Measurements from ENCODE around the gene MUC5B. TPM values are rescaled to one million over a fixed set of nuclear protein-coding genes. Genes with fewer than 3 reads are reported as not detected.
A peak's percentile ranks its signal among the peaks of the same experiment; 100 is the strongest.

MUC5B gene
- total RNA-seq, 1 donor from 2014 or later: not detected

DNA sequence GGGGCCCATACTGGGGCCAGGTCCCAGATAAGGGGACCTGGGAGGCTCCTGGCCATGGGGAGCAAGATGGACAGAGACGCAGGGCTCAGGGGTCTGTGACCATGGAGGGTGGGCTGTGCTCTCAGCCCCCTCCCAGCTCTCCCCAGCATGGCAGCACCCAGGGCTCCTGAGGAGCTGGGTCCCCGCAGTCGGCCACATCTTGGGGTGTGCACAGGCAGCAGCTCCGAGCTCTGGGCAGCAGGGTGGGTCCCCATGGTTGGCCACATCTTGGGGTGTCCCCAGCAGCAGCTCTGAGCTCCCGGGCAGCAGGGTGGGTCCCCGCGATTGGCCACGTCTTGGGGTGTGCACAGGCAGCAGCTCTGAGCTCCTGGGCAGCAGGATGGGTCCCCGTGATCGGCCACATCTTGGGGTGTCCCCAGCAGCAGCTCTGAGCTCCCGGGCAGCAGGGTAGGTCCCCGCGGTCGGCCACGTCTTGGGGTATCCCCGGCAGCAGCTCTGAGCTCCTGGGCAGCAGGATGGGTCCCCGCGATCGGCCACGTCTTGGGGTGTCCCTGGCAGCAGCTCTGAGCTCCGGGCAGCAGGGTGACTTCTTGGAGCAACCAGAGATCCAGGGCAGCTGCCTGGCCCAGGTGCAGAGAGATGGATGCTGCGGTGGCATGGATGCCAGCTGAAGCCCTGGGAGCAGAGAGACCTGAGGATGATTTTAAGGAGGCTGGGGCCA, 18.3 kb upstream of the MUC5B start:
- H3K4me3 Mint-ChIP-seq (ENCODE audit: unreplicated experiment): no peak overlapping the region
- Histone ChIP-seq H3K4me3 (ENCODE audit: insufficient read depth, low read depth, low read length) (no peak overlapping the region), H2AFZ (ENCODE audit: low read depth, low read length) (no peak overlapping the region), H3K36me3 (ENCODE audit: insufficient read depth, low read length) (no peaks in the 10 kb centered on the region), H3K4me1 (ENCODE audit: insufficient read depth, low read length) (no peaks in the 10 kb centered on the region), H3K27ac (ENCODE audit: low read depth, low read length) (no peak overlapping the region), H4K20me1 (ENCODE audit: insufficient read depth, low read length) (no peaks in the 10 kb centered on the region), H3K9me3 (ENCODE audit: insufficient read depth, low read depth, low read length) (no peaks in the 10 kb centered on the region), H3K4me2 (ENCODE audit: low read length) (no peak overlapping the region), H3K9ac (ENCODE audit: low read length) (no peak overlapping the region), H3K27me3 (ENCODE audit: insufficient read depth, low read length) (no peaks in the 10 kb centered on the region), H3K79me2 (ENCODE audit: insufficient read depth, low read length) (no peaks in the 10 kb centered on the region)
- H3K4me1 Mint-ChIP-seq (ENCODE audit: low read depth, unreplicated experiment): no peaks in the 10 kb centered on the region
- H3K9me3 Mint-ChIP-seq (ENCODE audit: unreplicated experiment): peaks cover 4% of the 10 kb centered on the region
- no peaks in the 10 kb centered on the region for H3K36me3 Mint-ChIP-seq (ENCODE audit: low read depth, unreplicated experiment)
- DNase-seq (ENCODE audit: low read depth) (no peak), FAIRE-seq (no peak)
- peaks cover 14% of the 10 kb centered on the region for H3K27me3 Mint-ChIP-seq (ENCODE audit: low read depth, unreplicated experiment)
- H3K27ac Mint-ChIP-seq (ENCODE audit: unreplicated experiment): no peak overlapping the region
- TF ChIP-seq EZH2 (IDR thresholded peaks at IDR 0.05; ENCODE audit: insufficient read depth, low read length): no peak
- TF ChIP-seq, protein P1, sequence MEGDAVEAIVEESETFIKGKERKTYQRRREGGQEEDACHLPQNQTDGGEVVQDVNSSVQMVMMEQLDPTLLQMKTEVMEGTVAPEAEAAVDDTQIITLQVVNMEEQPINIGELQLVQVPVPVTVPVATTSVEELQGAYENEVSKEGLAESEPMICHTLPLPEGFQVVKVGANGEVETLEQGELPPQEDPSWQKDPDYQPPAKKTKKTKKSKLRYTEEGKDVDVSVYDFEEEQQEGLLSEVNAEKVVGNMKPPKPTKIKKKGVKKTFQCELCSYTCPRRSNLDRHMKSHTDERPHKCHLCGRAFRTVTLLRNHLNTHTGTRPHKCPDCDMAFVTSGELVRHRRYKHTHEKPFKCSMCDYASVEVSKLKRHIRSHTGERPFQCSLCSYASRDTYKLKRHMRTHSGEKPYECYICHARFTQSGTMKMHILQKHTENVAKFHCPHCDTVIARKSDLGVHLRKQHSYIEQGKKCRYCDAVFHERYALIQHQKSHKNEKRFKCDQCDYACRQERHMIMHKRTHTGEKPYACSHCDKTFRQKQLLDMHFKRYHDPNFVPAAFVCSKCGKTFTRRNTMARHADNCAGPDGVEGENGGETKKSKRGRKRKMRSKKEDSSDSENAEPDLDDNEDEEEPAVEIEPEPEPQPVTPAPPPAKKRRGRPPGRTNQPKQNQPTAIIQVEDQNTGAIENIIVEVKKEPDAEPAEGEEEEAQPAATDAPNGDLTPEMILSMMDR (IDR thresholded peaks at IDR 0.05; ENCODE audit: insufficient read depth, low read depth, low read length): no peak

DNA sequence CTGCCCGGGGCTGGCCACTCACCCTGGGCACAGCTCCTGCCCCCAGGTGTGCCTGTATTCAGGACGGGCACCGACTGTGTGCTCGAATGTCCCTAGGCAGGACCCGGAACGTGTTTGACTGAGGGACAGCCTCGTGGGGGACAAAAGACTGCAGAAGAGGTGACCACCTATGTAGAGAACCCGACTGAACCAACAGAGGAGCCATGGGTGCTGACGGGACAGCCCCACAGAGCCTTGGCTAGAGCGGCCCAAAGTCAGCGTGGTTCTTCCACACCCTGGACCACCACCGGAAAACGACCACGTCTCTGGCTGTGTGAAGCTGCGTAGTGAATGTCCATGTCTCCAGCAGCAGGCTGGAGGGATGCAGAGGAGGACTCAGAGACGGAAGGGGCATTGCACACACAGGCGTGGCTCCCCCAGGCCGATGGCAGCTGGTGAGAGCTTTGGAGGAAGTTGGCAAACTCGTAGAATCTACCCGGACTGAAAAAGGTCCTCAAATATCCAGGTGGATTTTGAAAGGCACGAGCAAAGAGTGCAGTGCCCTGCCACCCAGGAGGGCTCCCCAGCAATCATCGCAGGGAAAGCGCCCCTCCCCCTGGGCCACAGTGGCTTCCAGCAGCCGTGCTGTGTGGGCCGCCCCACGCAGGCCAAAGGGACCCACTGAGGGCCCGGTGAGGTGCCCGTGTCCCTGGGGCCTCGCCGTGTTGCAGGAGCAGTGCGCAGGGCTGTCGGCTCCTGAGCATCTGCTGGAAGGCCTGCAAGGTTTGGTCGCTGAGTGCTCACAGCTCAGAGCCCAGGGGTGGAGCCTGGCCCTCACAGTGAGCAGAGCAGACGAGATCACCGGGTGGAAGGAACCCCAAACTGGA, 17.5 kb upstream of the MUC5B start:
- Mint-ChIP-seq H3K27ac (ENCODE audit: unreplicated experiment) (peak overlapping the region; percentile 48), H3K9me3 (ENCODE audit: unreplicated experiment) (peaks cover 12% of the 10 kb centered on the region), H3K36me3 (ENCODE audit: low read depth, unreplicated experiment) (peaks cover 2% of the 10 kb centered on the region), H3K4me3 (ENCODE audit: unreplicated experiment) (no peak overlapping the region), H3K4me1 (ENCODE audit: low read depth, unreplicated experiment) (no peaks in the 10 kb centered on the region), H3K27me3 (ENCODE audit: low read depth, unreplicated experiment) (peaks cover 19% of the 10 kb centered on the region)
- no peaks in the 10 kb centered on the region for H3K36me3 ChIP-seq (ENCODE audit: insufficient read depth, low read length)
- H3K27ac ChIP-seq (ENCODE audit: low read depth, low read length): no peak overlapping the region
- H4K20me1 ChIP-seq (ENCODE audit: insufficient read depth, low read length): no peaks in the 10 kb centered on the region
- no peak overlapping the region for H3K4me2 ChIP-seq (ENCODE audit: low read length)
- no peak for DNase-seq (ENCODE audit: low read depth)
- no peak for FAIRE-seq
- no peak overlapping the region for H3K4me3 ChIP-seq (ENCODE audit: insufficient read depth, low read depth, low read length)
- TF ChIP-seq, protein P1 (IDR thresholded peaks at IDR 0.05; ENCODE audit: insufficient read depth, low read depth, low read length): no peak
- TF ChIP-seq EZH2 (IDR thresholded peaks at IDR 0.05; ENCODE audit: insufficient read depth, low read length): no peak
- H3K79me2 ChIP-seq (ENCODE audit: insufficient read depth, low read length): no peaks in the 10 kb centered on the region
- no peak overlapping the region for H3K9ac ChIP-seq (ENCODE audit: low read length)
- no peaks in the 10 kb centered on the region for H3K9me3 ChIP-seq (ENCODE audit: insufficient read depth, low read depth, low read length)
- H2AFZ ChIP-seq (ENCODE audit: low read depth, low read length): no peak overlapping the region
- no peaks in the 10 kb centered on the region for H3K27me3 ChIP-seq (ENCODE audit: insufficient read depth, low read length)
- H3K4me1 ChIP-seq (ENCODE audit: insufficient read depth, low read length): no peaks in the 10 kb centered on the region

All from astrocyte (in vitro differentiated cells and primary cell).